ENCODE results near the gene PSEN2. TPM values are rescaled to one million over a fixed set of nuclear protein-coding genes. Genes with fewer than 3 reads are reported as not detected.
"Not testable (repeated sequence)": the region's sequence is repeated elsewhere in the genome, so short reads cannot be mapped to it uniquely, and the experiment has no call there.

The PSEN2 gene
- total RNA-seq, 6 donors from 2014 or later = 31.2 to 70.9 (median 37.6) TPM

GRCh38 chr1:226919587-226919986, 49.2 kb downstream of the PSEN2 start:
- Histone ChIP-seq H3K36me3 (peaks cover 0 to 4% (median 0%) of the 10 kb centered on the region in 4 donors), H3K9me3 (no peaks in the 10 kb centered on the region), H3K4me1 (no peaks in the 10 kb centered on the region), H3K4me3 (no peak overlapping the region), H3K27ac (no peak overlapping the region), H3K27me3 (no peaks in the 10 kb centered on the region)
- no peak for TF ChIP-seq EP300 (IDR thresholded peaks at IDR 0.05)
- no peak for TF ChIP-seq POLR2AphosphoS5 (IDR thresholded peaks at IDR 0.05)
- TF ChIP-seq POLR2A (IDR thresholded peaks at IDR 0.05) = no peak
- TF ChIP-seq, protein P1, sequence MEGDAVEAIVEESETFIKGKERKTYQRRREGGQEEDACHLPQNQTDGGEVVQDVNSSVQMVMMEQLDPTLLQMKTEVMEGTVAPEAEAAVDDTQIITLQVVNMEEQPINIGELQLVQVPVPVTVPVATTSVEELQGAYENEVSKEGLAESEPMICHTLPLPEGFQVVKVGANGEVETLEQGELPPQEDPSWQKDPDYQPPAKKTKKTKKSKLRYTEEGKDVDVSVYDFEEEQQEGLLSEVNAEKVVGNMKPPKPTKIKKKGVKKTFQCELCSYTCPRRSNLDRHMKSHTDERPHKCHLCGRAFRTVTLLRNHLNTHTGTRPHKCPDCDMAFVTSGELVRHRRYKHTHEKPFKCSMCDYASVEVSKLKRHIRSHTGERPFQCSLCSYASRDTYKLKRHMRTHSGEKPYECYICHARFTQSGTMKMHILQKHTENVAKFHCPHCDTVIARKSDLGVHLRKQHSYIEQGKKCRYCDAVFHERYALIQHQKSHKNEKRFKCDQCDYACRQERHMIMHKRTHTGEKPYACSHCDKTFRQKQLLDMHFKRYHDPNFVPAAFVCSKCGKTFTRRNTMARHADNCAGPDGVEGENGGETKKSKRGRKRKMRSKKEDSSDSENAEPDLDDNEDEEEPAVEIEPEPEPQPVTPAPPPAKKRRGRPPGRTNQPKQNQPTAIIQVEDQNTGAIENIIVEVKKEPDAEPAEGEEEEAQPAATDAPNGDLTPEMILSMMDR (IDR thresholded peaks at IDR 0.05) = no peak
- no peak for DNase-seq
- no peak for ATAC-seq (ENCODE audit: low FRiP score in 2 of 2)
- 94 to 96% methylated on average over 5 of the region's 5 CpGs for WGBS, 2 donors

DNA sequence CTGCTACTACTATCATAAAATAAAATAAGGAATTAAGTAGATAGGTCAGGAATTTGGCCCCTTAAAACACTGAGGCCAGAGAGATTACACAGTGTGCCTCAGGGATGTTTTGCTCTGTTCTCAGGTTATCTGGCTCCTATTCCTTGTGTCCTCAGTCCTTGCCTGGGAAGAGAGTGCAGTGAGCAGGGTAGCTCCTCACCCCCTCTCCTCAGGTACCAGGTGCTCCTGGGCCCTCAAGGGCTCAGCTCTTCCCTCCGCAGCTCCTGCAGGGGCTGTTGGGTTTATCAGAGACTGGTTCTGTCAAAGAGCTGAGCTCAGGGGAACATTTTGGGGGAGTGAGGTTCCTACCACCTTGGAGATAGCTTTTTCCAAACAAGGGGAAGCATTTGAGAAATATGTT, 49.6 kb downstream of the PSEN2 start:
- Histone ChIP-seq H3K36me3 (peaks cover 0 to 4% (median 0%) of the 10 kb centered on the region in 4 donors), H3K4me3 (no peak overlapping the region), H3K27ac (no peak overlapping the region), H3K9me3 (no peaks in the 10 kb centered on the region), H3K4me1 (no peaks in the 10 kb centered on the region), H3K27me3 (no peaks in the 10 kb centered on the region)
- ATAC-seq (ENCODE audit: low FRiP score in 2 of 2) (no peak), DNase-seq (no peak)
- TF ChIP-seq POLR2AphosphoS5 (IDR thresholded peaks at IDR 0.05) = no peak
- TF ChIP-seq EP300 (IDR thresholded peaks at IDR 0.05) = no peak
- TF ChIP-seq, protein P1 (IDR thresholded peaks at IDR 0.05) = no peak
- no peak for TF ChIP-seq POLR2A (IDR thresholded peaks at IDR 0.05)
- WGBS, 2 donors = 88 to 100% methylated on average over 1 of the region's 1 CpG

DNA sequence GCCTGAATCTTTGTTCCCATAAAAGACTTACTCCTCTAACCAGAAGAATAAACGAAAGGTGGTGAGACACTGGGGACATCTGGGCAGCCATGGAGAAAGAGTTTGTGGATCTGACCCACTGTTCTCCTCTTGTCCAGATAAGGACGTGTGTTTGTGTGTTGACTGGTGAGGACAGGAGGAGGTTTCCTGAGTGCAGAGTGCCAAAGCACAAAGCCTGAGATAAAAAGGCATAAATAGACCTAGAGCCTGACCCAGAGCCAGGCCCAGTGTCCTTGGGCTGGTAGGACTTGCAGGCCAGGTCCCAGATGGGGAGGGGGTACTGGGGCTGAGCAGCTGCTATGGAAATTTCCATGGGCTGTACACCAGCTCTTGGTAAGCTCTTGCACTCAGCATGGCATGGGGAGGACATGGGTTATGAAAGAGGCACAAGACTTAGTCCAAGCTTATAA, 50.1 kb downstream of the PSEN2 start:
- Histone ChIP-seq H3K9me3 (no peaks in the 10 kb centered on the region), H3K27me3 (no peaks in the 10 kb centered on the region), H3K36me3 (peaks cover 0 to 4% (median 0%) of the 10 kb centered on the region in 4 donors), H3K4me3 (no peak overlapping the region), H3K4me1 (no peaks in the 10 kb centered on the region), H3K27ac (no peak overlapping the region)
- DNase-seq (no peak), ATAC-seq (ENCODE audit: low FRiP score in 2 of 2) (no peak)
- 40 to 65% methylated on average over 2 of the region's 2 CpGs for WGBS, 2 donors
- TF ChIP-seq, protein P1 (IDR thresholded peaks at IDR 0.05) = no peak
- no peak for TF ChIP-seq POLR2A (IDR thresholded peaks at IDR 0.05)
- no peak for TF ChIP-seq POLR2AphosphoS5 (IDR thresholded peaks at IDR 0.05)
- no peak for TF ChIP-seq EP300 (IDR thresholded peaks at IDR 0.05)

- TF ChIP-seq POLR2A (IDR thresholded peaks at IDR 0.05) (no peak), EP300 (IDR thresholded peaks at IDR 0.05) (no peak), POLR2AphosphoS5 (IDR thresholded peaks at IDR 0.05) (no peak)
- TF ChIP-seq, protein P1 (IDR thresholded peaks at IDR 0.05) = no peak
- H3K27ac ChIP-seq = no peak overlapping the region
- H3K9me3 ChIP-seq = no peaks in the 10 kb centered on the region
- peaks cover 0 to 4% (median 0%) of the 10 kb centered on the region in 4 donors for H3K36me3 ChIP-seq
- no peak overlapping the region for H3K4me3 ChIP-seq
- H3K4me1 ChIP-seq = no peaks in the 10 kb centered on the region
- DNase-seq (no peak), ATAC-seq (ENCODE audit: low FRiP score in 2 of 2) (no peak)
- no peaks in the 10 kb centered on the region for H3K27me3 ChIP-seq
- WGBS, 2 donors = 88 to 96% methylated on average over 3 to 5 of the region's 5 CpGs
Observed at GRCh38 chr1:226921504-226921903, 51.1 kb downstream of the PSEN2 start.

GRCh38 chr1:226929260-226930111, 59.1 kb downstream of the PSEN2 start:
- DNase-seq; H3K4me3 ChIP-seq; H3K36me3 ChIP-seq; H3K9me3 ChIP-seq; H3K27me3 ChIP-seq; H3K27ac ChIP-seq; ATAC-seq (ENCODE audit: low FRiP score in 2 of 2); H3K4me1 ChIP-seq: not testable (repeated sequence)
- WGBS, 2 donors = 84 to 99% methylated on average over 5 of the region's 5 CpGs

All from upper lobe of left lung (tissue), 6 donors.